Measurements from ENCODE around the gene CRYGS.

DNA sequence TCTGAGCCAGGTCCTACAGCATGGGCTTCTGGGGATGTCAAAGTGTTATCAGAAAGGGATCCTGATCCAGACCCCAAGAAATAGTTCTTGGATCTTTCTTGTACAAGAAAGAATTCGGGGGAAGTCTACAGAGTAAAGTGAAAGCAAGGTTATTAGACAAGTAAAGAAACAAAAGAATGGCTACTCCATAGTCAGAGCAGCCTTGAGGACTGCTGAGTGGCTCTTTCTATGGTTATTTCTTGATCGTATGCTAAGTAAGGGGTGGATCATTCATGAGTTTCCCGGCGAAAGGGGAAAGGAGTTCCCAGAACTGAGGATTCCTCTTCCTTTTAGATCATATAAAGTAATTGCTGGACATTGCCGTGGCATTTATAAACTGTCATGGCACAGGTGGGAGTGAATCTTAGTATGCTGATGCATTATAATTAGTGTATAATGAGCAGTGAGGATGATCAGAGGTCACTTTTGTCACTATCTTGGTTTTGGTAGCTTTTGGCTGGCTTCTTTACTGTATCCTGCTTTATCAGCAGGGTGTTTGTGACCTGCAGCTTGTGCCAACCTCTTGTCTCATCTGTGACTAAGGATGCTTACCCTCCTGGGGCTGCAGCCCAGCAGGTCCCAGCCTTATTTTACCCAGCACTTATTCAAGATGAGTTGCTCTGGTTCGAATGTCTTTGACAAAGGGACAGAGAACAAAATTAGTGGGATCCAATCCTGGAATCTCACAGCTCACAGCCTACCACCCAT is 41.0 kb downstream of the CRYGS start:
- TF ChIP-seq, protein P1, sequence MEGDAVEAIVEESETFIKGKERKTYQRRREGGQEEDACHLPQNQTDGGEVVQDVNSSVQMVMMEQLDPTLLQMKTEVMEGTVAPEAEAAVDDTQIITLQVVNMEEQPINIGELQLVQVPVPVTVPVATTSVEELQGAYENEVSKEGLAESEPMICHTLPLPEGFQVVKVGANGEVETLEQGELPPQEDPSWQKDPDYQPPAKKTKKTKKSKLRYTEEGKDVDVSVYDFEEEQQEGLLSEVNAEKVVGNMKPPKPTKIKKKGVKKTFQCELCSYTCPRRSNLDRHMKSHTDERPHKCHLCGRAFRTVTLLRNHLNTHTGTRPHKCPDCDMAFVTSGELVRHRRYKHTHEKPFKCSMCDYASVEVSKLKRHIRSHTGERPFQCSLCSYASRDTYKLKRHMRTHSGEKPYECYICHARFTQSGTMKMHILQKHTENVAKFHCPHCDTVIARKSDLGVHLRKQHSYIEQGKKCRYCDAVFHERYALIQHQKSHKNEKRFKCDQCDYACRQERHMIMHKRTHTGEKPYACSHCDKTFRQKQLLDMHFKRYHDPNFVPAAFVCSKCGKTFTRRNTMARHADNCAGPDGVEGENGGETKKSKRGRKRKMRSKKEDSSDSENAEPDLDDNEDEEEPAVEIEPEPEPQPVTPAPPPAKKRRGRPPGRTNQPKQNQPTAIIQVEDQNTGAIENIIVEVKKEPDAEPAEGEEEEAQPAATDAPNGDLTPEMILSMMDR (IDR thresholded peaks at IDR 0.05; ENCODE audit: low read length): no peak
- TF ChIP-seq EZH2 (optimal IDR thresholded peaks at IDR 0.05; ENCODE audit: low read depth, low read length): no peak

Data from MM.1S (cell line).